K562 (cell line): ENCODE data around the gene NLGN2. TPM values are rescaled to one million over a fixed set of nuclear protein-coding genes. Genes with fewer than 3 reads are reported as not detected.
"Not testable (repeated sequence)": the region's sequence is repeated elsewhere in the genome, so short reads cannot be mapped to it uniquely, and the experiment has no call there.

ENCODE experiments used
- ATAC-seq: fragments of 200-7000 bp; cut with Tn5 transposase; 3 replicates; pipeline ENCODE4 v1.9.1; 2020; ENCODE audit warnings: moderate library complexity
- BruUV-seq: library from RNA; stranded (reverse); fragments of 400-500 nt; replicated peaks from 2 replicates; lab custom pipeline; 2021; lab: Mats Ljungman, UMichigan
- CTCF ChIA-PET: fragments of 300-600 bp; formaldehyde crosslinking; extraction: SDS; loops from one replicate; lab custom pipeline; 2021; ENCODE audit warnings: low intra/inter-chr PET ratio; lab: Yijun Ruan, JAX
- POLR2A ChIA-PET: fragments of 300-600, 350-650 bp; sonication (Branson Sonifier 250); formaldehyde crosslinking; extraction: SDS; loops from one replicate; lab custom pipeline; 2021; ENCODE audit warnings: antibody characterized with exemption, inconsistent platforms; lab: Yijun Ruan, JAX
- DNase-seq, 4 experiments: peaks; one replicate each; pipeline versions ENCODE4 v3.0.0 to v3.0.0-alpha.2; 2011 to 2018; ENCODE audit warnings: low spot score in 3 of 4, mixed read lengths in 3 of 4; ENCODE audit errors: extremely low read depth in 1 of 4
- FAIRE-seq: peaks from 2 replicates; lab custom pipeline; 2011; peaks lifted over from hg19 to GRCh38; lab: Jason Lieb, UNC
- H2AFZ ChIP-seq: 2 replicates; pipeline ENCODE4 v1.6.0; 2011; ENCODE audit warnings: low read depth, low read length, control low read depth, inconsistent platforms
- H3K27ac ChIP-seq: fragments of 200-600 bp; 3 replicates; pipeline ENCODE4 v1.8.0; 2011; ENCODE audit warnings: low read depth, mild to moderate bottlenecking, control low read depth, inconsistent platforms, low read length, moderate library complexity, mixed read lengths; ENCODE audit errors: extremely low read depth
- H3K27me3 ChIP-seq, 2 experiments: fragments of 300-600 bp in 1 of 2; 2 replicates in 1 of 2; 3 replicates in 1 of 2; pipeline versions ENCODE4 v1.6.0 to v1.8.0; 2011; ENCODE audit warnings: inconsistent platforms in 2 of 2, low read length in 2 of 2, mild to moderate bottlenecking in 1 of 2, mixed read lengths in 1 of 2, moderate library complexity in 1 of 2; ENCODE audit not compliant: control insufficient read depth in 2 of 2, insufficient read depth in 2 of 2
- H3K36me3 ChIP-seq: fragments of 300-600 bp; 3 replicates; pipeline ENCODE4 v1.8.0; 2011; ENCODE audit warnings: mild to moderate bottlenecking, low read length, inconsistent platforms; ENCODE audit not compliant: control insufficient read depth, insufficient read depth
- H3K4me1 ChIP-seq, 2 experiments: fragments of 200-600 bp in 1 of 2; replicated peaks in 1 of 2; 2 replicates in 1 of 2; 3 replicates in 1 of 2; pipeline versions ENCODE4 v1.5.1 to v1.8.0; 2011; ENCODE audit warnings: inconsistent platforms in 2 of 2, low read length in 2 of 2, mild to moderate bottlenecking in 1 of 2, mixed read lengths in 1 of 2, moderate library complexity in 1 of 2; ENCODE audit not compliant: control insufficient read depth in 2 of 2, insufficient read depth in 2 of 2
- H3K4me2 ChIP-seq: 2 replicates; pipeline ENCODE4 v1.6.1; 2011; ENCODE audit warnings: low read length, control low read depth, inconsistent platforms, mixed read lengths; ENCODE audit not compliant: insufficient read depth
- H3K4me3 ChIP-seq: fragments of 200-600 bp; sonication (generic), shearing (Covaris generic); 2 replicates; pipeline ENCODE4 v1.5.1; 2016; ENCODE audit warnings: control low read depth, inconsistent platforms
- H3K79me2 ChIP-seq: fragments of 200-600 bp; 3 replicates; pipeline ENCODE4 v1.8.0; 2011; ENCODE audit warnings: low read length, inconsistent platforms; ENCODE audit not compliant: control insufficient read depth, insufficient read depth
- H3K9ac ChIP-seq, 2 experiments: 2 replicates each; pipeline versions ENCODE4 v1.6.0 to v1.6.1; 2011; ENCODE audit warnings: low read depth in 2 of 2, low read length in 2 of 2, control low read depth in 1 of 2, inconsistent platforms in 1 of 2, mild to moderate bottlenecking in 1 of 2, mixed read lengths in 1 of 2; ENCODE audit not compliant: insufficient read depth in 1 of 2
- H3K9me1 ChIP-seq: one replicate; pipeline ENCODE4 v1.6.0; 2011; ENCODE audit warnings: inconsistent platforms, mild to moderate bottlenecking, low read length, moderate library complexity; ENCODE audit not compliant: control insufficient read depth, insufficient read depth
- H3K9me3 ChIP-seq: replicated peaks from 2 replicates; pipeline ENCODE4 v1.5.1; 2011; ENCODE audit warnings: low read depth, low read length, inconsistent platforms; ENCODE audit not compliant: control insufficient read depth, insufficient read depth
- H4K20me1 ChIP-seq: replicated peaks from 2 replicates; pipeline ENCODE4 v1.6.1; 2011; ENCODE audit warnings: low read length, inconsistent platforms, mixed read lengths; ENCODE audit not compliant: control insufficient read depth, insufficient read depth
- EGR1 ChIP-seq: fragments of 450-650 bp; conservative IDR thresholded peaks from 2 replicates; pipeline ENCODE4 v1.6.1; 2017; ENCODE audit warnings: mild to moderate bottlenecking
- HLTF ChIP-seq: fragments of 450-650 bp; IDR thresholded peaks from 2 replicates; pipeline ENCODE4 v1.6.1; 2016
- SMARCA5 ChIP-seq: fragments of 450-650 bp; IDR thresholded peaks from 2 replicates; pipeline ENCODE4 v1.6.1; 2016
- SRSF1 ChIP-seq: fragments of 200-400 bp; formaldehyde crosslinking; IDR thresholded peaks from 2 replicates; pipeline ENCODE4 v1.6.1; 2017; ENCODE audit warnings: mild to moderate bottlenecking, low read depth, low read length, moderate library complexity
- TFAM ChIP-seq: fragments of 250-450 bp; sonication (Bioruptor Pico); conservative IDR thresholded peaks from 2 replicates; pipeline ENCODE4 v1.5.0; 2021; ENCODE audit warnings: mild to moderate bottlenecking, moderate library complexity
- WGBS: fragments of 100-300 bp; shearing (Covaris generic); methylation state at CpG from one replicate; pipeline ENCODE4 v1.1.6; 2016; ENCODE audit warnings: low coverage, mixed read lengths; ENCODE audit not compliant: insufficient coverage; ENCODE audit errors: missing lambda C conversion rate; 5-methylcytosine and 5-hydroxymethylcytosine counted together
- in situ Hi-C: fragments of 300-500 bp; cut with MboI; formaldehyde crosslinking; loops from 4 replicates; pipeline ENCODE4 v1.15.0; 2018; ENCODE audit warnings: inconsistent platforms, mixed read lengths
- intact Hi-C: fragments of 100-400 bp; cut with micrococcal nuclease; formaldehyde crosslinking; loops from 2 replicates; pipeline ENCODE4 v1.14.2; 2022
- polyA plus RNA-seq, 8 experiments: library from polyadenylated mRNA; depleted of rRNA in 4 of 8; stranded (reverse) in 5 of 8; unstranded in 3 of 8; fragments of >200 nt; fragmentation: Nextera tagmentation in 2 of 8; fragmentation: Illumina TruSeq in 1 of 8; extraction: Ambion mirVana in 2 of 8; extraction: Trizol in 1 of 8; gene quantifications; 2 replicates each; pipeline versions ENCODE4 v1.2.1 to v1.2.3, GENCODE V29; 2011 to 2014; ENCODE audit warnings: inconsistent platforms in 1 of 8, missing spikeins in 1 of 8
- total RNA-seq, 7 experiments: library from RNA; depleted of rRNA in 6 of 7; stranded (reverse); fragments of >200 nt in 6 of 7; fragmentation: Illumina TruSeq in 2 of 7; extraction: Trizol in 2 of 7; gene quantifications; 2 replicates each; pipeline versions ENCODE4 v1.2.1 to v1.2.3, GENCODE V29; 2011 to 2021; ENCODE audit warnings: low replicate concordance in 1 of 7
- TF ChIP-seq, protein P1 (sequence below): IDR thresholded peaks from 2 replicates; pipeline ENCODE4 v1.6.1; 2011; ENCODE audit warnings: borderline replicate concordance, low read depth, mild to moderate bottlenecking, moderate library complexity, low read length; ENCODE audit not compliant: insufficient read depth, poor library complexity, severe bottlenecking

The NLGN2 gene
- total and polyA plus RNA-seq, 9 of the 15 experiments (the other 6 are each of a cell fraction or from before 2014, with no cell fraction given) = 0.11 to 7.8 (median 0.77) TPM

DNA sequence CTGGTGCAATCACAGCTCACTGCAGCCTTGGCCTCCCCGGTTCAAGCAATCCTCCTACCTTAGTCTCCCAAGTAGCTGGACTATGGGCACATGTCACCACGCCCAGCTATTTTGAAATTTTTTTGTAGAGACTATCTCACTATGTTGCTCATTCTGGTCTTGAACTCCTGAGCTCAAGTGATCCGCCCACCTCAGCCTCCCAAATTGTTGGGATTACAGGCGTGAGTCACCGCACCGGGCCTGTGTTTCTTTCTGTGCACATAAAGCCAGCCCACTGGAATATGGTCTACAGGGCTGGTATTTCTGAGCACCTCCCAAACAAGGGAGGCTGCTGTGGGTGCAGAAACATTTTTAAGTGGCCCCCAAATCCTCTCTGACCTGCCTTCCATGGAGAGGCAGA is 44.3 kb upstream of the NLGN2 start:
- ATAC-seq (no peak), DNase-seq (no peak), FAIRE-seq (no peak)
- TF ChIP-seq EGR1 = peak; percentile 57
- no peak for TF ChIP-seq SRSF1
- no peak for TF ChIP-seq HLTF
- TF ChIP-seq, protein P1, sequence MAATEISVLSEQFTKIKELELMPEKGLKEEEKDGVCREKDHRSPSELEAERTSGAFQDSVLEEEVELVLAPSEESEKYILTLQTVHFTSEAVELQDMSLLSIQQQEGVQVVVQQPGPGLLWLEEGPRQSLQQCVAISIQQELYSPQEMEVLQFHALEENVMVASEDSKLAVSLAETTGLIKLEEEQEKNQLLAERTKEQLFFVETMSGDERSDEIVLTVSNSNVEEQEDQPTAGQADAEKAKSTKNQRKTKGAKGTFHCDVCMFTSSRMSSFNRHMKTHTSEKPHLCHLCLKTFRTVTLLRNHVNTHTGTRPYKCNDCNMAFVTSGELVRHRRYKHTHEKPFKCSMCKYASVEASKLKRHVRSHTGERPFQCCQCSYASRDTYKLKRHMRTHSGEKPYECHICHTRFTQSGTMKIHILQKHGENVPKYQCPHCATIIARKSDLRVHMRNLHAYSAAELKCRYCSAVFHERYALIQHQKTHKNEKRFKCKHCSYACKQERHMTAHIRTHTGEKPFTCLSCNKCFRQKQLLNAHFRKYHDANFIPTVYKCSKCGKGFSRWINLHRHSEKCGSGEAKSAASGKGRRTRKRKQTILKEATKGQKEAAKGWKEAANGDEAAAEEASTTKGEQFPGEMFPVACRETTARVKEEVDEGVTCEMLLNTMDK = no peak
- TF ChIP-seq TFAM = no peak
- no peak for TF ChIP-seq SMARCA5
- Histone ChIP-seq H3K4me2 (no peak overlapping the region), H3K36me3 (no peaks in the 10 kb centered on the region), H3K27me3 (no peaks in the 10 kb centered on the region), H3K4me3 (no peak overlapping the region), H2AFZ (no peak overlapping the region), H3K9me1 (no peaks in the 10 kb centered on the region), H3K9ac (no peak overlapping the region), H3K79me2 (no peaks in the 10 kb centered on the region), H4K20me1 (no peaks in the 10 kb centered on the region), H3K4me1 (no peaks in the 10 kb centered on the region; a peak in 1 of 5 replicates), H3K27ac (no peak overlapping the region), H3K9me3 (no peaks in the 10 kb centered on the region)
- intact Hi-C loops (no loop called here), in situ Hi-C loops (no loop called here)
- ChIA-PET POLR2A (interaction anchor here (0.6 kb wide), 1 partner anchor 11 kb away, joined by 4 read pairs; no protein-coding TSS in a partner anchor), CTCF (no interaction called here)
- BruUV-seq = no TSS peak
- 22% methylated on average over 6 of the region's 6 CpGs for WGBS

DNA sequence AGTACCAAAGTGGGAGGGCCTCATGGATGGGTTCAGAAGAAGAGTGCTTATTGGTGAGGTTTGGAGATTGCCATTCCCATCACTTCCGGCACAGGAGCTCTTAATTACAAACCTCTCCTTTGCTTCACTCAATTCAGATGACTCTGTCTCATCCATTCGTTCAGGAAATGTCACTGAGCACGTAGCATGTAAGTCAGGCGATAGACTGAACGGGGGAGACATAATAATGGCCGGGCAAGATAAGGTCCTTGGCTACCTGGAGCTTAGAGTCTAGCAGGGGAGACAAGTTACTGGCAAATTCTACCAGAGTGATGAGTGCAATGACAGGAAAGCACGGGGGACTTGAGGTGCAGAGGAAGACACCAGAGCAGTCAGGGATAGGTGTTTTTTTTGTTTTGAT is 41.7 kb upstream of the NLGN2 start:
- BruUV-seq, H3K27me3 ChIP-seq, H3K4me2 ChIP-seq, H3K9me3 ChIP-seq, CTCF ChIA-PET, H3K4me1 ChIP-seq, H3K4me3 ChIP-seq, in situ Hi-C loops, H3K9me1 ChIP-seq, H3K36me3 ChIP-seq, H3K79me2 ChIP-seq, H3K9ac ChIP-seq, H4K20me1 ChIP-seq, intact Hi-C loops, H3K27ac ChIP-seq: not testable (repeated sequence)
- POLR2A ChIA-PET = interaction anchor here (0.5 to 1.5 kb wide), 4 partner anchors 13 to 207 kb away, joined by 3 to 6 read pairs (median 3); partner anchors contain the start of gene SLC2A4
- ATAC-seq (peak; percentile 92), FAIRE-seq (peak; percentile 99), DNase-seq (peak in 1 of 4 experiments; percentile 60)
- 0 out of 2 replicates have a peak overlapping the region, but pooled peaks have one; percentile 55 for H2AFZ ChIP-seq
- WGBS = 11% methylated on average over 6 of the region's 7 CpGs
